HUES6 (cell line): ENCODE data around the gene MB21D2.
"Not testable (repeated sequence)": the region's sequence is repeated elsewhere in the genome, so short reads cannot be mapped to it uniquely, and the experiment has no call there.

ENCODE experiments used
- H3K27ac ChIP-seq: 2 replicates; pipeline ENCODE4 v1.7.0; 2013; ENCODE audit warnings: low read depth, mild to moderate bottlenecking, low read length, inconsistent platforms
- H3K27me3 ChIP-seq: 2 replicates; pipeline ENCODE4 v1.6.1; 2013; ENCODE audit warnings: low read length; ENCODE audit not compliant: control insufficient read depth, insufficient read depth
- H3K36me3 ChIP-seq: 2 replicates; pipeline ENCODE4 v1.6.1; 2013; ENCODE audit warnings: low read length; ENCODE audit not compliant: control insufficient read depth, insufficient read depth
- H3K4me1 ChIP-seq: 2 replicates; pipeline ENCODE4 v1.6.1; 2013; ENCODE audit warnings: low read length; ENCODE audit not compliant: control insufficient read depth, insufficient read depth
- H3K4me3 ChIP-seq: 2 replicates; pipeline ENCODE4 v1.5.1; 2013; ENCODE audit warnings: low read depth, low read length
- H3K9ac ChIP-seq: one replicate; pipeline ENCODE4 v1.6.1; 2013; ENCODE audit warnings: mild to moderate bottlenecking, low read length
- H3K9me3 ChIP-seq: 2 replicates; pipeline ENCODE4 v1.6.1; 2013; ENCODE audit warnings: low read depth, low read length; ENCODE audit not compliant: control insufficient read depth, insufficient read depth

Gene MB21D2

DNA sequence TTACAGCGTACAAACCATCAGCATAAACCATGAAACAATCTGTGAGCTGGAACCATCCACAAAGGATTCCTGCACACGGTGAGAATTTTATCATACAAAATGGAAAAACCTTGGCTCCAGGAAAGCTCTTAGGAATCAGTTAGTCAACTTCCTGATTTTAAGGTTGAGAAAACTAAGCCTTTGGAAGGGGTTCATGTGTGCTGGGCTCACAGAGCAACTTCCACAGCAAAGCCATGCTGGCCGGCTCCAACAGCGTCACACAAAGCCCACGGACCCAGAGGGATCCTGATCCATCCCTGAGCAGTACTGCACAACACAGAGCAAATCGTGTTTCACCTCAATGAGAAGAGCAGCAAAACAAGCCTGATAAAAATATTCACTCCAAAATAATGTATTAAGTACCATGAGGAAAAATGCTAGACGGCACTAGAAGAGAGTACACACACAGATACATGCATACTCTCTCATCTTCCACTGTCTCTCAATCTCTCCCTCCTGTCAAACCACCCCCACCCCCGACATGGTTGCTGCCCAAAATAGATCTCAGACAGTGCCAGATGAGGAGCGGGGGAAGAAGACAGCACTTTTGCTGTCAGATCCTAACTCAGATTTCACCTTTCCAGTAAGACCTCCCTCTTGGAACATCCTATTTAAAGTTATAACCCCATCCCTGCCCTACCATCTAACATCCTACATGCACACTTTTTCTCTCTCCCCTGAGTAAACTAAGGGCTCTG, 58.6 kb downstream of the MB21D2 start:
- Histone ChIP-seq H3K4me3 (no peak overlapping the region), H3K27me3 (no peaks in the 10 kb centered on the region), H3K9me3 (no peaks in the 10 kb centered on the region; the same call in 1 of the 2 replicates), H3K36me3 (no peaks in the 10 kb centered on the region; the same call in 1 of the 2 replicates), H3K4me1 (peaks cover 21% of the 10 kb centered on the region), H3K27ac (no peak overlapping the region), H3K9ac (no peak overlapping the region)

DNA sequence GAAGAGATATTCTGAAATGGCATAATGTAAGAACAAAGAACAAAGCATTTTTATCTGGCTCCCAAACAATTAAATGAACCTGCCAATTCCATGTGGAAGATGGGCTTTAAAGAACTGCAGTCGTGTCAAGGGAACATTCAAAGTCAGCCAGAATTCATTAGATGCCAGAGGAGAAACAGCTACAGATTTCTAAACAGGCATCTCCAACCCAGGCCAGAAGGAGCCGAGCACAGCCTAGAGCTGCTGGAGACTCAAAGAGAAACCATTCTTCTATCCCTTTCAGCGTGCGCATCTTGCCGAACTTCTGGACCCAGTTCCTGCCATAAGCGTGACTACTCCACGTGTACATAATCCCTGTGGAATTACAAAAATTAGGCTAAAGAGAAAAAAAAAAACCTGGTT, 60.4 kb downstream of the MB21D2 start:
- no peak overlapping the region for H3K27ac ChIP-seq
- no peak overlapping the region for H3K9ac ChIP-seq
- H3K9me3 ChIP-seq: no peaks in the 10 kb centered on the region; the same call in 1 of the 2 replicates
- no peaks in the 10 kb centered on the region for H3K36me3 ChIP-seq
- no peak overlapping the region for H3K4me3 ChIP-seq
- H3K27me3 ChIP-seq: no peaks in the 10 kb centered on the region
- peaks cover 35% of the 10 kb centered on the region for H3K4me1 ChIP-seq

DNA sequence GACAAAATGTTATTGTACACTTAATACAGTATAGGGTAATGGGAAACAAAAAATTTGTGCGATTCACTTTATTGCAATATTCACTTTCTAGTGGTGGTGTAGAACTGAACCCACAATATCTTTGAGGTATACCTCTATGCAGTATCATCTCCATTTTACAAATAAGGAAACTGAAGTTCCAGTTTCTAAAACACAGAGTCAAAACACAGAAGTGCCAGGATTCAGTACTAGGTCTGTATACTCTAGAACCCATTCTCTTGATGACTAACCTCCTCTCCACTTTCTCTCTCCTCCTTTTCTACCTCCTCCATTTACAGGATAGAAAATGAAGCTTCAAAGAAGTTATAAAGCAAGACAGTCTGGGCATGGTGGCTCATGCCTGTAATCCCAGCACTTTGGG, 62.2 kb downstream of the MB21D2 start:
- Histone ChIP-seq H3K9me3 (no peaks in the 10 kb centered on the region; the same call in 1 of the 2 replicates), H3K27ac (no peak overlapping the region), H3K4me3 (no peak overlapping the region), H3K4me1 (peaks cover 41% of the 10 kb centered on the region), H3K9ac (no peak overlapping the region), H3K36me3 (no peaks in the 10 kb centered on the region), H3K27me3 (no peaks in the 10 kb centered on the region)

DNA sequence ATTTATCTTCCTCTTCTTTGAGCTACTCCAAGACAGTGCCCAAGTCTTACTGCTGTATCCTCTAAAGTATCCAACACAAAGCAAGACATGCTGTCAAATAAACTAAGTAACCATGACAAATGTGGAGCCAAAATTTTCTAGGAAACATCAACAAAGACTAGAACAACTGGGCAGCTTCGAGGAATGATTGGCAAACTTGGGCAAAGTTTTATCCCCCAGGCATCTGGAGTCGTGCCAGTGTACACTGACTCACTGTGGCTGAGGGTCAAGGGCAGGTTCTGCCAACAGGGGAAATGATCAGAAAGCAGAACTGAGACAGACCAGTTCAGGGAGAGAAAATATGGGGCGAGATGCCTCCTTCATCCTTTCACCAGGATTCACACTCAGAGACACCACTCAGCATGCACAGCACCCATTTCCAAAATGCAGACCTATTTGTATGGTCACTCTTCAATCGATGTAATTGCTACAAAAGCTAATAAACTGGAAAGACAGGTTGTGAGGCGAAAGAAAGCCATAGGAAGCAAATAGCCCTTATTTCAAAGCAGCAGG, 65.8 kb downstream of the MB21D2 start:
- no peaks in the 10 kb centered on the region for H3K36me3 ChIP-seq
- no peak overlapping the region for H3K9ac ChIP-seq
- no peaks in the 10 kb centered on the region for H3K27me3 ChIP-seq
- no peaks in the 10 kb centered on the region; the same call in 1 of the 2 replicates for H3K9me3 ChIP-seq
- H3K4me3 ChIP-seq: no peak overlapping the region
- peaks cover 35% of the 10 kb centered on the region for H3K4me1 ChIP-seq
- no peak overlapping the region for H3K27ac ChIP-seq

DNA sequence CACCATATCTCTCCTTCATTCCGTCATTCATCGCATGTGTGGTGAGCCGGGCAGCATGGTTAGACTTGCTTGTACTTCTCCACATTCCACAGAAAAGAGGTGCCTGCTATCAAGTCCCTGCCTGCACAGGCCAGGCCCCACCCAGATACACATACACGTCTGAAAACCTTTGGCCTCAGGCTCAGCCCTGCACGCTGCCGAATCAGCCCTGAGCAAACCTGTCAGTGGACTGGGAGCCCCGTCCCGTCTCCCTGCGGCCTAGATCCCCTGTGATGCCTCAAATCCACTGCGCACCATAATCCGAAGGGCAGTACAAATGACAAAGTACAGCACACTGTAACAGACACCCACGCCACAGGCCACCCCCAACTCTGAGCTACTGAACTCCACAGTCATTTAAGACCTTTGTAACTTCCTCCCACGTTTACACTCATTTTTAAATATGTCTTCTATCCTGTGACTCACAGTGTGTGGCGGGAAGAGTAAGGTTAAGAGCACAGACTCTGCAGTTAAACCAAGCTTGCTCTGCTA, 67.1 kb downstream of the MB21D2 start:
- H3K27me3 ChIP-seq: no peaks in the 10 kb centered on the region
- H3K4me3 ChIP-seq: no peak overlapping the region
- no peaks in the 10 kb centered on the region; the same call in 1 of the 2 replicates for H3K9me3 ChIP-seq
- H3K27ac ChIP-seq: no peak overlapping the region
- H3K9ac ChIP-seq: no peak overlapping the region
- H3K36me3 ChIP-seq: no peaks in the 10 kb centered on the region
- peaks cover 35% of the 10 kb centered on the region for H3K4me1 ChIP-seq

DNA sequence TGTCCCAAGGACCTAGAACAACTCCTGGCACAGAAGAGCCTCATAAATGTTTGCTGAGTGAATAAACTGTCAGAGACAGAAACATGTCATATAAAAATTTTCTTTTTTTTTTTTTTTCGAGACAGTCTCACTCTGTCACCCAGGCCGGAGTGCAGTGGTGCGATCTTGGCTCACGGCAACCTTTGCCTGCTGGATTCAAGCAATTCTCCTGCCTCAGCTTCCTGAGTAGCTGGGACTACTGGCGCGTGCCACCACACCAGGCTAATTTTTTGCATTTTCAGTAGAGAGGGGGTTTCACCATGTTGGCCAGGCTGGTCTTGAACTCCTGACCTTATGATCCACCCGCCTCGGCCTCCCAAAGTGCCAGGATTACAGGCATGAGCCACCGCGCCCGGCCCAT, 67.8 kb downstream of the MB21D2 start:
- H3K27ac ChIP-seq, H3K9ac ChIP-seq, H3K4me3 ChIP-seq, H3K9me3 ChIP-seq, H3K36me3 ChIP-seq, H3K27me3 ChIP-seq: not testable (repeated sequence)
- peaks cover 42% of the 10 kb centered on the region for H3K4me1 ChIP-seq

DNA sequence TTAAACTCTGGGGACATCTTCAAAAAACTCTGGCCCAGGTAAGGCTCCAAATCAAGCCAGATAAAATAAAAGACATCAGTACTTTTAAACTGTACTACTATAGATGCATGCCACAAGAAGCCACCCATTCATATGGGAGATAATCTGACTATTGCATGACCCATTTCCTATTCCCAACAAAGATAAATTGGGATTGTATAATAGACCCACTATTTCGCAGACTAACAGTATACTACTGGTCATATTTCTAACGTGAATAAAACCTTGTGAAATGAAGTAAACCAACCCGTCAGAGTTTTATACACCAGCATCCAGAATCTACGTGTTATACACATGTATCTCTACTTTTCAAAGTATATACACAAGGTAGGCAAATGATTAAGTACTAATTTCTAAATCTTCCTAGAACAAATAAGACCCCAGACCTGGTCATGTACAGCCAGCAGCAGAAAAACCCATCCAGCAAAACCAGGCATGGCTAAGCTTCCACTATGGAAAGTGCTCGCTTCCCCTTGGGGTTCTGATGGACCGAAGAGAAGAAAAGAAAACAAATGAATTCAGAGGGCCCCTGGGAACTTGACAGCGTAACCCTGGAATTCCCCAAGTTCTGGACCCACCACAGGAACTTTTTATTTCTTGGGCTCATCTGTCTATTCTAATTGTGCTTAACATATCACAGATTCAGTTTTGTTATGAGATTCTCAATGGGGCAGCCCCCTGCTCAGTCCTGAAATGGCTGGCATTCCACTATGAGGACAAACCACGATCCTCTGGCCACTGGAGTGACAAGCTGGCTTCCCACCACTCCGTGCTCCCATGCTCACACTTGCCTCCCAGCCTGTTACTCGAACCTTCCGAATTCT, 69.1 kb downstream of the MB21D2 start:
- Histone ChIP-seq H3K27ac (no peak overlapping the region), H3K27me3 (no peaks in the 10 kb centered on the region), H3K4me3 (no peak overlapping the region), H3K36me3 (no peaks in the 10 kb centered on the region), H3K9me3 (no peaks in the 10 kb centered on the region), H3K9ac (no peak overlapping the region), H3K4me1 (peaks cover 39% of the 10 kb centered on the region)

DNA sequence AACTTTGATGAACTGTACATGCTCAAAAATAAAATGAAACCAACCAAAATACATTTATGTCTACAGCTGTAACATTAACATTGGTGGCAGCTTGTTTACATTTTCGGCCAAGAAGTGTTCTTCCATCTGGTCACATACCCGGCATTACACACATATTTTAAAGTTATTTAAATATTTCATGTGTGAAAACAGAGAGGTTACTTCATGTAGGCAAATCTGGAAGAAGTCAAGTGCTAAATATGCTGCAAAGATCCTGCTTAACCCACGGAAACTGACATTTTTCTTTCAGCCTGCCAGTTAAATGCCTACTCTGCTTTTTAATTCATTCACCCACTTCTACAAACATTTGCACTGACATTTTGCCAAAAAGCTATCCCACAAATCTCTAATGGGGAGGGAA, 69.7 kb downstream of the MB21D2 start:
- Histone ChIP-seq H3K27ac (no peak overlapping the region), H3K27me3 (no peaks in the 10 kb centered on the region), H3K36me3 (no peaks in the 10 kb centered on the region), H3K4me3 (no peak overlapping the region), H3K4me1 (peaks cover 37% of the 10 kb centered on the region), H3K9me3 (no peaks in the 10 kb centered on the region), H3K9ac (no peak overlapping the region)

DNA sequence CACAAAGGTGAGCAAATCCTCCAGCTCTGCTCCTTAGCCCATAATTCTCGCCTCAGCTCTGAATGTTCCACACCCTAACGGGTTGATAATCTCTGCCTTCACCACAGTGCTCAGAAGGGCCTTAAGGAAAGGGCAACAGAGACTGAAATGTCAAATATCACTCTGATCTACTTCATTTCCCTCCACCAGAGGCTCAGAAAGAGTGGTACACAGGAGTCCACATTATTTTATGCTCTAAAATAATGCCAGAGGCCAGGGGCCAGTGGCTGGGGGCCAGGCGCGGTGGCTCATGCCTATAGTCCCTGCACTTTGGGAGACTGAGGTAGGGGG, 72.2 kb downstream of the MB21D2 start:
- Histone ChIP-seq H3K9me3 (no peaks in the 10 kb centered on the region), H3K4me1 (peaks cover 39% of the 10 kb centered on the region), H3K27ac (no peak overlapping the region), H3K4me3 (no peak overlapping the region), H3K9ac (no peak overlapping the region), H3K36me3 (no peaks in the 10 kb centered on the region), H3K27me3 (no peaks in the 10 kb centered on the region)

DNA sequence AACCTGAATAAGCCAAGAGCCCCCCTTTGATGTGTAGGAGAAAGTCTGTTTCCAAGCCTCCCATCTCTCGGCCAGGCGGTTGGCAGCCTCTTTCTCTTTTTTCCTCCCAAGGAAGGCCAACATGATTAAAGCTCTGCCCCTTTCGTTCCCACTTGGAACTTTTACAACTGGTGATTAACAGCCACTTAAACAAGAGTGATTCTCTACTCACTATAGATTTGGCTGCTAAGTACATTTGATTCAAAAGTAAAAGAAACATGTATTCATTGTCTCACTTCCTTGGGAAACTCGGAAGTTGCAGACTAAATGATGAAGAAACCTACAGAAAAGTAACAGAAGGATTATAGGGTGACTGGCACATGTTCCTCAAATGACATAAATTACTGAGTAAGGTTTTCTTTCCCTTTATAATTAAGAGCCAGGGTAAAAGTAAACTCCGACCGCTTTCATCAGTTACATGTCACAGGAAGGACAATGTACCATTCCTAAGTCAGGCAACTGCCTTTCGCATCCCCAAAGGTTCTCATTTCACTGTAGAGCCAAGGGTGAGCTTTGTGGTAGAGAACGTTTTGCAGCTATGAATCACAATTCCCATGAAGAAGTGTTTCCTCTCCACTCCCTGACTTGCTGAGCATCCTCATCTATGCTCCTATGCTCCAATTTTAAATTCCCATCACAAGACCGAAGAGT, 72.7 kb downstream of the MB21D2 start:
- Histone ChIP-seq H3K27ac (no peak overlapping the region), H3K4me1 (peaks cover 36% of the 10 kb centered on the region), H3K27me3 (no peaks in the 10 kb centered on the region), H3K36me3 (no peaks in the 10 kb centered on the region), H3K9ac (no peak overlapping the region), H3K4me3 (no peak overlapping the region), H3K9me3 (no peaks in the 10 kb centered on the region)
